DLD1 (cell line): ENCODE results near the gene MGAT5B.

Source experiments
- in situ Hi-C: cut with HindIII; loops from 2 replicates; pipeline ENCODE4 v1.10.0; 2017; ENCODE audit warnings: low sequenced_read_pairs

Gene MGAT5B

DNA sequence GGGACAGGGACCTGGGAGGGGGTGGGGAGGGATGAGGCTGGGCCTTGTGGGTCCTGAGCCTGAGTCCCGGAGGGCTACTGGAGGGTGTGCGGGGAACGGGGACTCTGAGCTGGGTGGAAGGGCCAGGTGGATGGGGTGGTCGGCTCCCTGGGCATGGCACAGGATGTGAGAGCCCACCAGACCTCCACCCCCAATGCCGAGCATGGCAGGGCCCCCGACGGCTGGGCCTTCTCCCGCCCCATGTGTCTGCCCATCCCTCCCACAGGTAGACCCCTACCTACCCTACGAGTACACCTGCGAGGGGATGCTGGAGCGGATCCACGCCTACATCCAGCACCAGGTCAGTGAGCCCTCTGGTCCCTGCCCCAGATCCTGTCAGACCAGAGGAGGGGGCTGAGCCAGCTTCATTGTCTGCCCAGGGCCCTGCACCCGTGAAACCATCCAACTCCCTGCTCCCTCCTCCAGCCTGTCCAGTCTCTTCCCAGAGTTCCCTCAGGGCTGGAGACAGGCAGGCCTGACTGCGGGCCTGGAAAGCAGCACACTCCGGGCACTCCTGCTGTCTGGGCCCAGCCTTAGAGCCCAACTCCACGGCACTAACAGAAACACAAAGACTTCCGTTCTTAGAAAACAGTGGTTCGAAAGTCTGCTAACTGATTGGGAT, 78.0 kb downstream of the MGAT5B start:
- in situ Hi-C loops = no loop called here

DNA sequence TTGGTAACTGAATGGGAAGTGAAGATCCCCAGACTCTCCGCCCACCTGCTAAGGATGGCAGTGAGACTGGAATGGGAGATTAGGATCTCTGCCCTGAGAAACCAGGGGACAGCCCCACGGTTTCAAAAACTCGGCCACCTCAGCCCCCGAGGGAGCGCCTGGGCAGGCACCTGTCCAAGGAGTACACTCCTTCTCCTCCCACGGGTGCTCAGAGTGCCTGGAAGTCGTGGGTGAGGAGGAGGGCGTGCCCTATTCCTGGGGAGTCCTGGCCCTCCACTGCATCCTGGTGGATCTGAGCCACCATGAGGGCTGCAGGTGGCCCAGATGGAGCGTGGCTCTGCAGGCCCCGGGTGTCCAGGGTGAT, 78.5 kb downstream of the MGAT5B start:
- in situ Hi-C loops = no loop called here

DNA sequence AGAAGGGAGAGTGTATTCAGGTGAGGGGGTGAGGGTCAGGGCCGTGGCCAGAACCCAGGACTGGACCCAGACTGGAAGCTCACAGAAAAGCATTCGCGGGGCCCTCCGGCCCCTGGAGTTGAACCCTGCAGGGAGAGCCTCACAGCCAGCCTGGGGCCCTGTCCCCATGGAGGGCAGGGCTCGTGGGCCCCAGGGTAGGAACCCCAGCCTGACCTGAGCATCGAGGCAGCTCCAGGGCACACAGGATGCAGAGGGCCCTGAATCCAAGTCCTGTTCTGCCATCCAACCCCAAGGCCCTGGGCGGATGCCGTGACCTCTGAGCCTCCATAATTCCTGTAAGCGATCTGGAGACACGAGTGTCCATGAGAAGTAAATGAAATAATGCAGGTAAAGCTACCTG, 79.1 kb downstream of the MGAT5B start:
- in situ Hi-C loops = no loop called here

DNA sequence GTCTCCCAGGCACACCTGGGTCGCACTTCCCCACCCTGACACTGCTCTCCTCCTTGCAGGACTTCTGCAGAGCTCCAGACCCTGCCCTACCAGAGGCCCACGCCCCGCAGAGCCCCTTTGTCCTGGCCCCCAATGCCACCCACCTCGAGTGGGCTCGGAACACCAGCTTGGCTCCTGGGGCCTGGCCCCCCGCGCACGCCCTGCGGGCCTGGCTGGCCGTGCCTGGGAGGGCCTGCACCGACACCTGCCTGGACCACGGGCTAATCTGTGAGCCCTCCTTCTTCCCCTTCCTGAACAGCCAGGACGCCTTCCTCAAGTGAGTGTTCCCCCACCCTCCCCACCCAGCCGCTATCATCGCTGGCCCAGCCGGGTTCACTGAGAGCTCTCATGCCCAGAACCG, 79.6 kb downstream of the MGAT5B start:
- in situ Hi-C loops = no loop called here

DNA sequence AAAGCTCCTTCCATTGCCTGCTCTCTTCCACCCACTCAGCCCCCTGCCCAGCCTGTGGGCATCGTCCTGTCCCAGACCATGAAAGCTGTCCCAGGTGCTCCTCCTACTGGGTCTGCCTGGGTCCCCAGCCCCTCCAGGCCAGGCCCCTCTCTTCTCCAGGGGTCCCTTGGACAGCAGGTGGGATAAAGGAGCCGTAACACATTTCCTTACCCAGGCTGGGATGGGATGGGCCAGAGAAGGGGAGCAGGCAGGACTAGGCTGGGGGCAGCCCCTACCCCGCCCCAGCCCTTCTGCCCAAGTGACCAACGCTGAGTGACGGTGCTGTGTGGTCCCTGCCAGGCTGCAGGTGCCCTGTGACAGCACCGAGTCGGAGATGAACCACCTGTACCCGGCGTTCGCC, 80.1 kb downstream of the MGAT5B start:
- in situ Hi-C loops = no loop called here

DNA sequence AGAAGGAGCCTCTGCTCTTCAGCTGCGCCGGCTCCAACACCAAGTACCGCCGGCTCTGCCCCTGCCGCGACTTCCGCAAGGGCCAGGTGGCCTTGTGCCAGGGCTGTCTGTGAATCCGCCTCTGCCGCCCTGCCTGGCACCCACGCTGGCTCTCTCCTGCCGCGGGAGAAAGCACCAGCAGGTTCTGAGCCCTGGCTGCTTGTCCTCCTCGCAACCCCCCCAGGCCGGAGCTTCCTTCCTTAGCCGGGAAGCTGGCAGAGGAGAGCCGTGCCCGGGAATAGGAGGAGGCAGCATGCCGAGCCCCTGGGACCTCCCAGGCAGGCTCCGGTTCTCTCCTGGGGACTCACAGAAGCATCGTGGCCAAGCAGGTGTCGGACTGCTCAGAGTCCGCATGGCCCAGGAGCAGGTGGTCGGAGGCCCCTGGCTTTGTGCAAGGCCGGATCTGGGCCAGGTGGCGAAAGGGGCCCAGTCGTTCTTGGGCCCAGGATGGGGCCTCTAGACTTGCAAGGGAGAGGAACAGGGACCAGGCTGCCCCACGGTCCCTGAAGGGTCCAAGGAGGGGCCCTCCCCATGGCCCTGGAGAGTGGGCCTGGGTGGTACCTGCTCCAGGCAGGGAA, 80.6 kb downstream of the MGAT5B start:
- in situ Hi-C loops = no loop called here

DNA sequence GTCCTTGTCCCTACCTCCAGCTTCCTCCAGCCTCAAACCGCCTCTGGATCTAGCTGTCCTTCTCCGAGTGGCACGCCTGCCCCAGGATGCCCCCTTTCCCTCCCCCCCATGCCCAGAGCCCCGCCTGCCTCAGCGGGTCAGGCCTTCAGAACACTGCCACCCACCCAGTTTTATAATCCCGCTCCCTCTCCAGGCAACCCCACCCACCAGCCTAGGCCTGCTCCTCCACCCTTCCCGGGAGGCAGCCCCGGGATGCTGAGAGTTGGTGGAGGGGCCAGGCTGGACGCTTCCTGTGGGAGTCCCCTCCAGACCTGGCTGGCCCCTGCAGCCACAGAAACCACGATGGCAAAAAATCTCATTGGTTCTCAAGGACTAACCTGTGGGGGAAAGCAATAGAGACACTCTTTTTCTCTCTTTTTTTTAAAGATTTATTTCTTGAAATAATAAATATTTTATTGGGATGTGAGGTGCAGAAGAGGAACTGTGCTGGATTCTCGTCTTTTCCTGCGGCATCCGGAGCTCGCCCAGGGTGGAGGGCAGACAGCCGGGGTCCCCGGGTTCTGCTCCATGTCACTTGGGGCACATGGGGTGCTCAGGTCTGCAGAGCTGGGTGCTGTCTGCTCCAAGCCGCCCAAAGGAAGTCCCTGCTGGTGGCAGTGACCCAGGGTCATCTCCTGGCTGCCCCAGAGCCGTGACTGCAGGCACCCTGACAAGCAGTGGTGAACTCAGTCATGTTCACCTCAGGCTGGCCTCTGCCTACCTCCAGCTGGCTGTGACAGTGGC, 81.9 kb downstream of the MGAT5B start:
- in situ Hi-C loops = no loop called here

DNA sequence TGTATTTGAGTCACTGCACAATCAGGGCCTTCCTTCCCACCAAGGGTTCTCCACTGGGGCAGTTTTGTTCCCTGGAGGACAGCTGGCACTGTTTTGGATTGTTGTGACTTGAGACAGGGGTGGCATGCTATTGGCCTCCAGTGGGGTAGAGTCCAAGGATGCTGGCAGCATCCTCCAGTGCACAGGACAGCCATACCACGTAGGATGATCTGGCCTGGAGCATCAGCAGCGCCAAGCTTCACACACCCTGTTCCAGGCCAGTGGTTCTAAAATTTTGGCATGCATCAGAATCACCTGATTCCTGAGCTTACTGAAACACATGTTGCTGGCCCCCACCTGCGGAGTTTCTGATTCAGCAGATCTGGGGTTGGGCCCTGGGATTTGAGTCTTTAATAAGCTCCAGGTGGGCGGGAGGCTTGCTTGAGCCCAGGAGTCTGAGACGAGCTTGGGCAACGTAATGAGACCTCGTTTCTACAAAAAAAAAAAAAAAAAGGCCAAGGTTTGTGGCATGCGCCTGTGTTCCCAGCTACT, 83.2 kb downstream of the MGAT5B start:
- in situ Hi-C loops = no loop called here

DNA sequence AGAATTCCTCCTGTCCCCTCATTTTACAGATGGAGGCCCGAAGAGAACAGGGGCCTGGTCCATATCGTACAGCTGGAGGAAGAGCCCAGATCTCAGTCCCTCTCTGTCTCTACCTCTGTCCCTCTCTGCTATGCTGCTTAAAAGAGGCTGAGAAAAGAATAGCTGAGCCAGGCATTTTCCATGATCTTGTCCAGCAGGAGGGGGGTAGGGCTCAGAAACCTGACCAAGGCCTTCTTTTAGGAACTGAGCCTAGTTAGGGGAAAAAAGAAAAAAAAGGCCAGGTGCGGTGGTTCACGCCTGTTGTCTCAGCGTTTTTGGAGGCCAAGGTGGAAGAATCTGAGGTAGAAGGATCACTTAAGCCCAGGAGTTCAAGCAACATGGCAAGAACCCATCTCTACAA, 84.2 kb downstream of the MGAT5B start:
- in situ Hi-C loops = no loop called here

DNA sequence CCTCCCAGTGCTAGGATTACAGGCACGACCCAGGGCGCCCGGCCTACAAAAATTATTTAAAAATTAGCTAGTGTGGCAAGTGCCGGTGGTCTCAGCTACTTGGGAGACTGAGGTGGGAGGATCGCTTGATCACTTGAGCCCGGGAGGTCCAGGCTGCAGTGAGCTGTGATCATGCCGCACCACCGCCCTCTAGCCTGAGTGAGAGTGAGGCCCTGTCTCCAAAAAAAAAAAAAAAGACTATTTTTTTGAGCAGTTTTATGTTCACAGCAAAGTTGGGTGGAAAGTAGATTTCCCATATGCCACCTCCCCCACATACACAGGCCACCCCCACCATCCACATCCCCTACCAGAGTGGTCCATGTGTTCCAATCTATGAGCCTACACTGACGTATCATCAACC, 84.9 kb downstream of the MGAT5B start:
- in situ Hi-C loops = no loop called here

DNA sequence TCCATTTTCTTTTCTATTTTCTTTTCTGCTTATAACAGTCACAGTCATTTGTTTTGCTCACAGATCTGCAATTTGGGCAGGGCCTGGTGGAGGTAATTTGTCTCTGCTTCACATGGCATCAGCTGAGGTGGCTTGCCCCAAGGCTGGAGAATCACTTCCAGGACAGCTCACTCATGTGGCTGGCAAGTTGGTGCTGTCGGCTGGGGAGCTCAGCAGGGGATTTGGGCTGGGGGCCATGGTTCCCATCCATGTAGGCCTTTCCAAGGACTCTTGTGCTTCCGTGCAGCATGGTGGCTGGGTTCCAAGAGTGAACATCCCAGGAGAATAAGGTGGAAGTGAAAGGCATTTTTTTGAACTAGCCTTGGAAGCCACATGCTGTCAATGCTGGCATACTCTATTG, 85.7 kb downstream of the MGAT5B start:
- in situ Hi-C loops = no loop called here

DNA sequence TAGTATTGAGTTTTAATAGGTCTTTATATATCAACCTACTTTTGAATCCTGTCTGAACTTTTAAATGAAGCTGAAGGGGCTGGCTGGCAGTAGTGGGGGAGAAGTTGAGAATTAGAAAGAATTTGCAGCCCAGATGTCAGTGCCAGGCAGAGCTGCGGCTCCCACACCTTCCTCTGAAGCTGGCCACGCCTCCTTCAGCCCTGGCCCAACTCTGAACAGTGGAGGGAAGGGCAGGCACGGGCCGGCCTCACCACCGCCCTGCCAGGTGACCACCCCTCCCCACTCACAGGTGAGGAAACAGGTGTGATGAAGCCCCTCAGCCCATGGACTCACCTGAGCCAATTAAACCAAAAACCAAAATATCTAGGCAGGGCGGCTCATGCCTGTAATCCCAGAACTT, 87.0 kb downstream of the MGAT5B start:
- in situ Hi-C loops = no loop called here

DNA sequence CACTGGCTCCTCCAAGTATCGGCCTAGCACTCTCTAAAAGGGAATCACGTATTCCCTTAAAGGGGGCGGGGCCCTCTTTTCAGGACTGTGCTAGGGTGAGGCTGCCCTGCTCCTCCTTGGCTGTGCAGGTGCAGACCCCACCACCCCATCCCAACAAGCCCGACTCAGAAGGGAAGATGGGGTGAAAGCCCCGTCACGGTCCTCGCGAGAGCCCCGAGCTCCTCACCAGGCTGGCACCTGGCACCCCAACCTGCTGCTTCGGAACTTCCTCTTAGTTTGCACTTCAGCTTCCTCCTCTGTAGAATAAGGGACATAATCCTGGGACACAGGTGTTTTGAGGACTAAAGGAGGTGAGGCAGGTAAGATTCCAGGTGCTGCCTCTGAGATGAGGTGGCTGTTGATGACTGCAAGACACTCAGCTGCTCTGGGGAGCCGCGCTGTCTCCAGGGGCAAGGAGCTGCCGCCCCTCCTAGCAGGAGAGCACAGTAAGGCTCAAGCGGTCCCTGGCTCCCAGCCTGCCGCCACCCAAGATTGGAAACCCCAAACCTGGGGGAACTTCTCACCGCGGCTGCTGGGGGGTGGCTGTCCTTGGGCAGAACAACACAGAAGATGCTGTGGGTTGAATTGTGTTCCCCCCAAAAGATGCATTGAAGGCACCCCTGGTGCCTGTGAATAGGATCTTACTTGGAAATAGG, 88.8 kb downstream of the MGAT5B start:
- in situ Hi-C loops = no loop called here

DNA sequence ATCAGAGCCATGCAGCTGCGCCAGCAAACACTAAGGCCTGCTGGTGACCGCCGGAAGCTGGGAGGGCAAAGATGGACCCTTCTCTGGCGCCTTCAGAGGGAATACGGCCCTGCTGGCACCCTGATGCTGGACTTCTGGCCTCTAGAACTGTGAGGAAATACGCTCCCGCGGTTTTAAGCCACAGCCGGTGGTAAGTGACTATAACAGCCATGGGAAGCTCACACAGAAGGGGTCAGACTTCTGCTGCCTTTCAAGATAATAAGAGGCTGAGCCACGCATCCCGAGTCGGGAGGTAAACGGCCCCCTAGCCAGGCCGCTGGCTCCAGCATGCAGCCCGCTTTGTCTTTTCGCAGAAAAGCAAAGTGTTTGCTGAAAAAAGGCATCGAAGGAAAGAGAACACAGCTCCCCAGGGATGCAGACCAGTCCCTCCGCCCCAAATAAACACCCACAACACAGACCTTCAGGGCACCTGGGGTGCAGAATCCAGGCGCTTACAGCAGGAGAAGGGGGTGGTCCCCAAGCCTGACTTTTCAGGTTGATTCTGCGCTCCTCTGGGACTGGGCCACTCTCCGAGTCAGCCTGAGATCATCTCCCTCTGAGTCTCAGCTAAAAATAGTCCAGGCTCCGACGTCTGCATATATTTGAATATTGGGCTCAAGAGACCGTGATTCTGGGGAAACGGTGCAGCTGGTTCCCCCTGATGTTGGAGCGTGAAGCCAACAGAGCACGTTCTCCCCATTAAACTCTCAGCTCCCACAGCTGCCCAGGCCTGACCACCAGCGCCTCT, 89.7 kb downstream of the MGAT5B start:
- in situ Hi-C loops = no loop called here

DNA sequence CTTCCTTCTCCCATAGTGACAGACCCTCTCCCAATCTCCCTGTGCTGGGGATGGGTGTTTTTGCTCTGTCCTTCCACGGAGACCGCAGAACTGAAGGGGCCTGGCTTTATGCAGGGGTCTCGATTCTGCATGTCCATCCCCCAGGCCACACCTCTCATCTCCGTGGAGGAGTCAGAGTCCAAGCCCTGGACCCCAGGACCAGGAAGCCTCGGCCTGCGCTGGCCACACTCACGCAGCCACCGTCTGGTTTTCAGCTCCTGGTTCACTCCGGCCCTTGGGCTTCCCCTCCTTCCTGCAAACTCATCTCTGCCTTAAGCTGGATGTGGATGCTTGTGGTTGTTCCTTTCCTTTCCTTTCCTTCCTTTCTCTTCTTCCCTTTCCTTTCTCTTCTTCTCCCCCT, 90.8 kb downstream of the MGAT5B start:
- in situ Hi-C loops = no loop called here

DNA sequence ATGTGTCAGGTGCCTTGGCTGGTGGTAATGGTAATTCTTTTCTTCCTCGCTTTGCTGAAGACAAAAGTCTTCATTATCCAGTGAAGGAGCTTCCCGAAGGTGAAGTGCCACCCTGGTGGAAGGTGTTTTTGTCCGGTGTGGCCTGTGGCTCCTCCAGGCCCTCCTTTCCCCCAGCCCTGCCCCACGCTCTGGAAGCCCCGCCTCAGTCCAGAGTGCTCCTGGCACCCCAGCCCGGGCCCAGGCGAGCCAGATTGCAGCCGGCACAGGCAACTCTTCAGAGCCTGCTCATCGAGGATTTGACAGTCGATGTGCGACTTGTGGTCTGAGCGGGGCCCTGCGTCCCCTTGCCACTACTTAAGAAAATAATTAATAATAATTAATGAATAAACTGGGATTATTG, 93.7 kb downstream of the MGAT5B start:
- in situ Hi-C loops = no loop called here

DNA sequence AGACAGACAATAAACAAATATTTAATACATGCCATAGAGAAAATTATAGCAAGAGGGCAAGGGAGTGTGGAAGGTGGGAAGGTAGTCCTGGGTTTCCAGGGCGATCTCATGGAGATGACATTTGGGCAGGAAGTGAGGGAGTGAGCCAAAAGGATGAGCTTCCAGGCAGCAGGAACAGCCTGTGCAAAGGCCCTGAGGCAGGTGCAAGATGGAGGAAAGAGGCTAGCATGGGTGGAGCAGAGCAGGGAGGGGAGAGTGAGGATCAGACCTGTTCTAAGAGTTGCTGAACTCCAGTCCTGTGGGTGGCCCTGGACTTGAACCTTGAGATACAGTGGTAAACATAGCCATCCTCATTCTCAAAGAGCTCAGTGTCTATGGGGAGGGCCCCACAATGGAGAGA, 94.7 kb downstream of the MGAT5B start:
- in situ Hi-C loops = no loop called here

DNA sequence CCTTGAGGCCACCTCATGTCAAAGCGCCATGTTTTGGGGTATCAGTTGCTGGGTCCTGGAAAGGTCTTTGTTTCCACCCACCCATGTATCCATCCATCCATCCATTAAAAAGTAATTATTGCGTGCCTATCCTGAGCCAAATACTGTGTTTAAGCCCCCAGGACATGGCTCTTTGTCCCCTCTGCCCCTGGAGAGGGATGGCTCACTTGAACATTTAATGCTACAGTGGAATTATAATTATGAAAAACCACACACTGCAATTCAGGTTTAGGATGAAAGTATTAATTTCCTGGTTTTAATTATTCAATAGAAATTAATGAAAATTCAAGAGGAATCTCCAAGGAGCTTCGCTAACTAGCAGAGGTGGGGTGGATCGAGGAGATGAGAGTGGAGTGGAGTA, 97.8 kb downstream of the MGAT5B start:
- in situ Hi-C loops = no loop called here

DNA sequence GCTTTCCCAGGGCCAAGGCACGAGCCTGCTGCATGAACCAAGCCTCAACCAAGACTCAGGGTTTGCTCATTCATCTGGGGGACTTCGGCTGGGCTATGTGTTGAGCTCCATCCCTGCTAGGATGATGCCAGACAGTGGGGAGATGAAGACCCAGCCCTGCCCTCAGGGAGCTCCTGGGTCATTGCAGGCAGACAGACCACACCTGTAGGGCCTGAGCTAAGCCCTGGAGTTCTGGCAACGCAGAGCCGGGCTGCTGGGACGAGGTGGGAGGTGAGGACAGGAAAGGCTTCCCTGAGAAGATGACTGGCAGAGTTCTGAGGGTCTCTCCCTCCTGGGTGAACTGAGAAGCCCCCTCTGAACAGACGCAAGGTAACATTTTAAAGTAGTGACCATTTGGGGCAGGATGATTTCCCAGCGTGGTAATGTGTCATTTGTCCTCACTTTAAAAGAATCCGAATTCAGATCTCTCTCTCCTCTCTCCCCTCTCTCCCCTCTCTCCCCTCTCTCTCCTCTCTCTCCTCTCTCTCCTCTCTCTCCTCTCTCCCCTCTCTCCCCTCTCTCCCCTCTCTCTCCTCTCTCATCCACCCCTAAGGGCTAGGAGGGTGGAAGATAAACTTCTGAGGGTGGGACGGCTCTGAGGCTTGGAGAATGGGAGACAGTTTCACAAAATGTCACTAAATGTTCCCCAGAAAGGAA, 98.4 kb downstream of the MGAT5B start:
- in situ Hi-C loops = no loop called here

DNA sequence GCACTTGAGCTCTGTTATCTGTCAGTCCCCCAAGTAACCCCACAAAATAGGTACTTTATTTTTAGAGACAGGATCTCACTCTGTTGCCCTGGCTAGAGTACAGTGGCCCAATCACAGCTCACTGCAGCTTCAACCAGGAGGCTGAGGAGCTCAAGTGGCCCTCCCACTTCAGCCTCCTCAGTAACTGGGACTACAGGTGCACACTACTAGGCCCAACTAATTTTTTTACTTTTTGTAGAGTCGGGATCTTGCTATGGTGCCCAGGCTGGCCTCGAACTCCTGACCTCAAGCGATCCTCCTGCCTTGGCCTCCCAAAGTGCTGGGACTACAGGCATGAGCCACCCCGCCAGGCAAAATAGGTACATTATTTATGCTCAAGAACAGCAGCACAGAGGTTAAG, 99.6 kb downstream of the MGAT5B start:
- in situ Hi-C loops = no loop called here
